ENCODE measurements around the gene PRPH2.

DNA sequence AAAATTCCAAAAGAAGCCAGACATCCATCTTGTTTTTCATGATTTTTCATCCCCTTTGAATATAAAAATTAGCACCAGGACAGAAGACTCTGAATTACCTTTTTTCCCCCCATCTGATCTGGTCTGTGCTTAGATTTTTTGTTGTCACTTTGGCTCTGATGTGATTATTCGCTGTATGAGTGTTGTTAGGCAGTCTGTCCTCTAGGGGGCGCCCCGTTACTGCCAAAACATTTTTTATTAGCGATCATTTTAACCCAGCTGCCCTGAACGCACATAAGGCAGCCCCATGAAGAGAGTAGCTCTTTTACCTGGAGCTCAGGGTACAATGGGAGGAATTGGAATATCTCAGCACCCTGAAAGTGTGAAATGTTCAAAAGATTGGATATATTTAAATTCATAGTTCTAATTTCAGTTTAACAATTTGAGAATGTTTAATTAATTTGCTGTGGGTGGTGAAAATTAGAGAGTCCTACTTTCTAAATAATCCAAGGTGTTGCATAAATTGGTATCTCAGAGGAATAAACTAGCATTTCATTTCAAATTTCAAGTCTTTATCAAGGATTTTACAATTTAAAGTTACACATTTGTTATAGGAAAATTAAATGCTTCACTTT, 60.8 kb downstream of the PRPH2 start:
- TF ChIP-seq SMAD3 (CRISPR knock-in tag; IDR thresholded peaks at IDR 0.05; ENCODE audit: borderline replicate concordance) (no peak), CBFB (CRISPR knock-in tag; IDR thresholded peaks at IDR 0.05; ENCODE audit: low read depth) (no peak), ETV6 (CRISPR knock-in tag; IDR thresholded peaks at IDR 0.05) (no peak), IRF2 (CRISPR knock-in tag; IDR thresholded peaks at IDR 0.05; ENCODE audit: borderline replicate concordance, low read depth) (no peak), FOXK1 (CRISPR knock-in tag; IDR thresholded peaks at IDR 0.05) (no peak), TP53 (CRISPR knock-in tag; IDR thresholded peaks at IDR 0.05) (no peak)
- TF ChIP-seq, protein P1, sequence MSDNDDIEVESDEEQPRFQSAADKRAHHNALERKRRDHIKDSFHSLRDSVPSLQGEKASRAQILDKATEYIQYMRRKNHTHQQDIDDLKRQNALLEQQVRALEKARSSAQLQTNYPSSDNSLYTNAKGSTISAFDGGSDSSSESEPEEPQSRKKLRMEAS (CRISPR knock-in tag; IDR thresholded peaks at IDR 0.05), result no peak
- TF ChIP-seq, protein P2, sequence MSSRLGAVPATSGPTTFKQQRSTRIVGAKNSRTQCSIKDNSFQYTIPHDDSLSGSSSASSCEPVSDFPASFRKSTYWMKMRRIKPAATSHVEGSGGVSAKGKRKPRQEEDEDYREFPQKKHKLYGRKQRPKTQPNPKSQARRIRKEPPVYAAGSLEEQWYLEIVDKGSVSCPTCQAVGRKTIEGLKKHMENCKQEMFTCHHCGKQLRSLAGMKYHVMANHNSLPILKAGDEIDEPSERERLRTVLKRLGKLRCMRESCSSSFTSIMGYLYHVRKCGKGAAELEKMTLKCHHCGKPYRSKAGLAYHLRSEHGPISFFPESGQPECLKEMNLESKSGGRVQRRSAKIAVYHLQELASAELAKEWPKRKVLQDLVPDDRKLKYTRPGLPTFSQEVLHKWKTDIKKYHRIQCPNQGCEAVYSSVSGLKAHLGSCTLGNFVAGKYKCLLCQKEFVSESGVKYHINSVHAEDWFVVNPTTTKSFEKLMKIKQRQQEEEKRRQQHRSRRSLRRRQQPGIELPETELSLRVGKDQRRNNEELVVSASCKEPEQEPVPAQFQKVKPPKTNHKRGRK (CRISPR knock-in tag; IDR thresholded peaks at IDR 0.05; ENCODE audit: borderline replicate concordance), result no peak
- TF ChIP-seq, protein P3, sequence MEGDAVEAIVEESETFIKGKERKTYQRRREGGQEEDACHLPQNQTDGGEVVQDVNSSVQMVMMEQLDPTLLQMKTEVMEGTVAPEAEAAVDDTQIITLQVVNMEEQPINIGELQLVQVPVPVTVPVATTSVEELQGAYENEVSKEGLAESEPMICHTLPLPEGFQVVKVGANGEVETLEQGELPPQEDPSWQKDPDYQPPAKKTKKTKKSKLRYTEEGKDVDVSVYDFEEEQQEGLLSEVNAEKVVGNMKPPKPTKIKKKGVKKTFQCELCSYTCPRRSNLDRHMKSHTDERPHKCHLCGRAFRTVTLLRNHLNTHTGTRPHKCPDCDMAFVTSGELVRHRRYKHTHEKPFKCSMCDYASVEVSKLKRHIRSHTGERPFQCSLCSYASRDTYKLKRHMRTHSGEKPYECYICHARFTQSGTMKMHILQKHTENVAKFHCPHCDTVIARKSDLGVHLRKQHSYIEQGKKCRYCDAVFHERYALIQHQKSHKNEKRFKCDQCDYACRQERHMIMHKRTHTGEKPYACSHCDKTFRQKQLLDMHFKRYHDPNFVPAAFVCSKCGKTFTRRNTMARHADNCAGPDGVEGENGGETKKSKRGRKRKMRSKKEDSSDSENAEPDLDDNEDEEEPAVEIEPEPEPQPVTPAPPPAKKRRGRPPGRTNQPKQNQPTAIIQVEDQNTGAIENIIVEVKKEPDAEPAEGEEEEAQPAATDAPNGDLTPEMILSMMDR (IDR thresholded peaks at IDR 0.05), result peak; percentile 83
